A549 (cell line): ENCODE results near the gene RCAN3.

ENCODE experiments used
- CTCF ChIP-seq: fragments of >200 bp; sonication (Bioruptor Twin); formaldehyde crosslinking; IDR thresholded peaks from 3 replicates; pipeline ENCODE4 v1.5.1; 2016
- HDAC2 ChIP-seq: fragments of 200-600 bp; sonication (generic); IDR thresholded peaks from 2 replicates; pipeline ENCODE4 v1.6.1; 2016
- JUNB ChIP-seq: fragments of >200 bp; sonication (Bioruptor Twin); formaldehyde crosslinking; IDR thresholded peaks from 2 replicates; pipeline ENCODE4 v1.6.1; 2016
- MAZ ChIP-seq: fragments of 150-350 bp; IDR thresholded peaks from 2 replicates; pipeline ENCODE4 v1.6.1; 2014; ENCODE audit warnings: antibody characterized with exemption, low read depth, low read length, borderline replicate concordance
- MYC ChIP-seq: IDR thresholded peaks from 2 replicates; pipeline ENCODE4 v1.6.1; 2012; ENCODE audit warnings: mild to moderate bottlenecking, inconsistent platforms, low read length, improper control_type of control experiment, borderline replicate concordance
- NR3C1 ChIP-seq: fragments of >200 bp; sonication (Bioruptor Twin); formaldehyde crosslinking; IDR thresholded peaks from 3 replicates; pipeline ENCODE4 v1.6.1; 2017
- POLR2A ChIP-seq: IDR thresholded peaks from 2 replicates; pipeline ENCODE4 v1.6.1; 2012; ENCODE audit warnings: mild to moderate bottlenecking, low read length
- RCOR1 ChIP-seq: fragments of 150-350 bp; IDR thresholded peaks from 2 replicates; pipeline ENCODE4 v1.6.1; 2014; ENCODE audit warnings: antibody characterized with exemption, low read length, low read depth
- REST ChIP-seq: fragments of 200-600 bp; sonication (generic); IDR thresholded peaks from 2 replicates; pipeline ENCODE4 v1.6.1; 2016; ENCODE audit warnings: antibody characterized with exemption, mild to moderate bottlenecking, moderate library complexity
- ZFP36 ChIP-seq: fragments of 450-650 bp; IDR thresholded peaks from 2 replicates; pipeline ENCODE4 v1.6.1; 2014; ENCODE audit warnings: borderline replicate concordance; ENCODE audit not compliant: partially characterized antibody

DNA sequence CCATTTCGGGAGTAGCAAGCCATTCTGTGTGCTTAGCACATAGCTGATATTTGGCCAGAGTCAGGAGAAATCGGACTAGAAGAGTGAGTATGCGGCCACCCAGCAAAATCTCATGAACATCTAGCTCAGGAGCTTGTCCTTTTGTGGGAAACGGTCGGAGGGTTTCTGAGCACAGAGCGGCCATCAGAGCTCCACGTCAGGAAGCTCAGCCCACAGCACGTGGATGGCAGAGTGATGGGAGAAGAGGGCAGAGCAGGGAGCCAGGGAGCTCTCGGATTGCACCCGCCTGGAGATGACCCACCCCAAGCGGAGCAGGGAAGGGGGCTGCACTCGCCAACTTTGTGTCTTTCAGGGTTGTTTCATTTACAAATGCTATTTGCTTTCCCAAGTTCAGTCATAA is 13.9 kb downstream of the RCAN3 start:
- no peak for TF ChIP-seq POLR2A
- TF ChIP-seq MYC = no peak
- no peak for TF ChIP-seq CTCF
- no peak for TF ChIP-seq HDAC2
- TF ChIP-seq ZFP36 = no peak
- TF ChIP-seq REST = no peak
- no peak for TF ChIP-seq RCOR1
- no peak for TF ChIP-seq NR3C1
- TF ChIP-seq JUNB = no peak
- TF ChIP-seq MAZ = no peak
